ENCODE results near the gene ANKRD44. TPM values are rescaled to one million over a fixed set of nuclear protein-coding genes. Genes with fewer than 3 reads are reported as not detected.

ANKRD44 gene
- total RNA-seq, 1 experiment from 2014 or later = 10.3 TPM

- DNase-seq (ENCODE audit: low read depth) = no peak
These were observed 72.6 kb downstream of the ANKRD44 start for GRCh38 chr2:197238043-197238365.

DNA sequence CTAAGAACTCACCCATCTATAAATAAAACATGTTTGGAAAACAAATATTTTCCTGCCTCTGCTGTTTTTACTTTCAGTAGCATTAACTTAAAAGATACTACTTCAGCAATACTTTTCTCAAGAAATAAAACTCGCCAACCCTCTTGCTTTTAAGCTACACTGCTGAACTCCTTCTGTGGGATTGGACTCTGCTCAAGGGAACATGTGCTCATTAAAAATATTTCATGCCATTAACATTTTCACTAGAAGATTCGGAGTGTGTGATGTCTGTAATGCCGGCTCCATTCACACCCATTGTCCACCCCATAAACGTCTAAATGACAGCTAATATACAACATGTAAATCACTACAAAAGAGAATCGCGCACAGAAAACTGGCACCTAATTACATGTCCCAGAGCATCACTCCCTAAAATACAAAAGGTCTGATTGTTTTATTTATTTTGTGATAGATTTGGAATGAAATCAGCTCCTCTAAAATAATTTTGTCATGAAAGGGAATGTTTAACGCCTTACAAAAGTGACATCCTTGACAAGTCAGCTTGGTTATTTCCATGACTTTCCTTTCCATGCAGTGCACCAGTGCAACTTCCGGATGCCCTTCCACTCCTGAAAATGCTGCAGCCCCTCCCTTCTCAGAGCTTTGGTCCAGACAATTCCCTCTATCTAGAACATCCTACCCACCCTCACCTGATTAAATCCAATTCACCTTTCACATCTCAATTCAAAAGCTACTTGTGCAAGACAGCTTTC is 73.1 kb downstream of the ANKRD44 start:
- DNase-seq (ENCODE audit: low read depth) = no peak

- DNase-seq (ENCODE audit: low read depth) = no peak
These were observed 73.8 kb downstream of the ANKRD44 start for GRCh38 chr2:197236816-197237215.

DNA sequence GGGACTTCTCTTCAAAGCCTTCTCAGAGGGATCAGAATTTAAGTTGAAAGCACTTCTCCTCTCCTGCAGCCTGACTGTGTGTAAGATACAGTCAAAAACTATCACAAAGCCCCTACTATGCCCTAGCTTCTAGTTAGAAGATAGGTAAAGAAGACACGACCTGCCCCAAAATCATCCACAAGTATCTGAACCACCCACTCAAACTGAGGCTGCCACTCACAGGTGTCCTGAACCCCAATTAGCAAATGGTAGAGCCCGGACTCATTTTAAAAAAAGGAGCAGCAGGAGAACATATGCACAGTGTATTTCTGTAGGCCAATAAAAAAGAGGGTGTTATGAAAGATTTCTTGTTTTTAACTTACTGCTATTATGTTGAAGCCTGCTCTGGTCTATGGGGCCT is 74.4 kb downstream of the ANKRD44 start:
- DNase-seq (ENCODE audit: low read depth) = no peak

DNA sequence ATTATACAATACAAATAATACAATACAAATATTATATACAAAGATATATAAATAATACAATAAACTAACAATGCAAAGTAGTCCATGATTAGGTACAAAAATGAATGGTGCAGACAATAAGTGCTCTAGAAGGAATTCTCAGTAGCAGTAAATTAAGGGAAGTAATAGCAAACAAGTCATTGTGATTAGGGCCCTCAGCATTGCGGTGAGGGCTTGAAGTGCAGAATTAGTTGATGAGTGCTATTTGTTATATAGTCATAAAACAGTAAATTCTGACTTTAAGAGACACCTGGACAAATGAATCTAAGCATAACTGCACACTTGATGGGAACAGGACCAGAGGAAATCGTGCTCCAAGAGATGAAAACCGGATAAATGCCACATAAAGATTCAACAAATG is 74.9 kb downstream of the ANKRD44 start:
- DNase-seq (ENCODE audit: low read depth) = no peak

DNA sequence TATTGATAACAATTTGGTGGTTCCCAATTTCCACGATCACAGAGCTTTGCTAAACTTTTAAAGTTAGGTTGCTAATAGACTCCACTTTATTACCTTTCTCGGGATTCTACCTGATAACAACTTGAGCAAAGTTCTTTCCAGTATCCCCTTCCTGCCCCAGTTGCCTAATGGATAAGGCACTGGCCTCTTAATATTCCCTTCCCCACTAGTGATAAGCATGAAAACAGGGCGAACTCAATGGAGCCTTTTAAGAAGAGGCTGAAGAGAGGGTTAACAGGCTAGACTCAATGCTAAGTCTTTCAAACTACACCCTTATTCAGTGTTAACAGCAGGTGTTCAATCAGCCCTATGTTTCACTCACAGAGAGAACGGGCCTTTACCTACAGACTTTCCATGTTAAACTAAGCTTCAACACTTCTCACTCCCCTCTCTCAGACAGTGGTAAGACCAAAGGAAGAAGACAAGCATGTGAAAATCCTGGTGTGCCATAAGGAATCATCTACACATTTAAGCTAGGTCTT is 75.8 kb downstream of the ANKRD44 start:
- no peak for DNase-seq (ENCODE audit: low read depth)

DNA sequence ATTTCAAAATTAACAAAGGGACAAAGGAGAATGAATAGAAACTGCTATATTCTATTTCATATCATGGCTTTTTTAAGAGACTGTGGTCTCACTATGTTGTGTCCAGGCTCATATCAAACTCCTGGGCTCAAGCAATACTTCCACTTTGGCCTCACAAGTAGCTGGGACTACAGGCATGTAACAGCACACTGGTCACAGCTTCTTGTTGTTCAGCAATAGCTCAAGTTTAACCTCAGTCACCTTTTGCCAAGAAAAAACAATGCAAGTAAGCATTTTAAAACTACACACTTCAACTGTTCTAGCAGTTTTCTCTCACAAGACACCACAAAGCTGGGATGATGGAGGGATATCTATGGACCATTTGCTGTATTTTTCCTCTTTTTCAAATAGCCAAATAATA is 77.1 kb downstream of the ANKRD44 start:
- DNase-seq (ENCODE audit: low read depth) = no peak

- DNase-seq (ENCODE audit: low read depth) = no peak
These were observed 78.6 kb downstream of the ANKRD44 start for GRCh38 chr2:197232010-197232409.

GRCh38 chr2:197229509-197230443 is 80.8 kb downstream of the ANKRD44 start:
- DNase-seq (ENCODE audit: low read depth) = peak; percentile 76

DNA sequence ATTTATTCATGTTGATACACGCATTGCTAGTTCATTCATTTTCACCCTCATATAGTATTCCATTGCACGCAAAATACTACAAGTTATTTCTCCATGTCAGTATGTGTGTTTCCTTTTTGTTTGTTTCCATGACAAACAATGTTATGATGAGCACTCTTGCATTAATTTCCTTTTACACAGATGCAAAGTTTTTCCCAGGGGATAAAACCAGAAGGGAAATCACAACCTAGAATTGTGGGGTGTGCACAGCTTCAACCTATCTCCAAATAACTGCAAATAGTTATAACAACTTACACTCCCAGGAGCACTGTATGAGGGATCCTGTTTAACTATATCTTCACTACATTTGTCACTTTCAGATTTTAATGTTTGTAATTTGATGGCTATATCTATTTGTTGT is 87.1 kb downstream of the ANKRD44 start:
- no peak for DNase-seq (ENCODE audit: low read depth)

GRCh38 chr2:197219636-197220035 is 90.9 kb downstream of the ANKRD44 start:
- no peak for DNase-seq (ENCODE audit: low read depth)

DNA sequence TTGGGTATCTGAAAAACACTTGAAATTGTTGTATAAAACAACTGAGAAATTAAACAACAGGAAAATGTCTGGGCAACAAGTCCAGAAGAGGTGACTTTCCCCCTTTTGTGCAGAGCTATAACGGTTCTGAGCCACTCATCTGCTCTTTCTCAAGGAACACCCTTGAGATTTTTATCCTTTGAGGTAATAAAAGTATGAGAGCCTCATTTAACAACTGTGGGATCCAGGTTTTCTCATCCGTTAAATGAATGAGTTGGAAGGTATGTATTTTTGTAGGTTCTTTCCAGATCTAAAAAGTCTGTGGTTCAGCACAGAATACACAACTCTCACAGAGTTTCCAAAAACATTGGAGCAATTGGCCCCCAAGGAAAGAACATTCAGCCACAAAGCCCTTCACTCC is 93.0 kb downstream of the ANKRD44 start:
- no peak for DNase-seq (ENCODE audit: low read depth)

DNA sequence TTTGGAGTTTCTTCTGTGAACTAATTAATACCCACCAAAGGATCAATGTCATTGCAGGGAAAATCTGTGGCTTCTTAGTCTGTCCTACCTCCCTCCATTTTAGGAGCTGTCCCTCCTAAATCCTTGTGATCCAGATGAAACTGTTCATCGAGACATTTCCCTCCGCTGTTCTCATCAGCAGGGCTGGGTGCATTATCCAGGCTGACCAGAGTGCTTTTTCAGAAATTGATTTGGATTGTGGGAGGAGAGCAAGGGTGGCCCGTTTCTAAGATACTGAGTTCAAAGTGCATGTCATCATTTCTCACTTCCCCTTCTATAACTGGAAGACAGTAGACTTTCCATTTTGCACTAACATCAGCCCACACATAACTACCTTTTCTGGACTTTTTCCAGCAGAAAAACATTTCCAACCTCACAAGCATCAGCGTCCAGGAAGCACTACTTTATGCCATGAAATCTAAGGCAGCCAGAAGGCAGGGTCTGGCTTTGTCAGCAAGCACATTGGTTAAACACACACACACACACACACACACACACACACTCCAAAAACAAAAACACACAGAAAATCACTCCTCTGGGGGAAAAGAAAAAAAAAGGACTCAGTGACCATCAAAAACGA is 94.1 kb downstream of the ANKRD44 start:
- no peak for DNase-seq (ENCODE audit: low read depth)

DNA sequence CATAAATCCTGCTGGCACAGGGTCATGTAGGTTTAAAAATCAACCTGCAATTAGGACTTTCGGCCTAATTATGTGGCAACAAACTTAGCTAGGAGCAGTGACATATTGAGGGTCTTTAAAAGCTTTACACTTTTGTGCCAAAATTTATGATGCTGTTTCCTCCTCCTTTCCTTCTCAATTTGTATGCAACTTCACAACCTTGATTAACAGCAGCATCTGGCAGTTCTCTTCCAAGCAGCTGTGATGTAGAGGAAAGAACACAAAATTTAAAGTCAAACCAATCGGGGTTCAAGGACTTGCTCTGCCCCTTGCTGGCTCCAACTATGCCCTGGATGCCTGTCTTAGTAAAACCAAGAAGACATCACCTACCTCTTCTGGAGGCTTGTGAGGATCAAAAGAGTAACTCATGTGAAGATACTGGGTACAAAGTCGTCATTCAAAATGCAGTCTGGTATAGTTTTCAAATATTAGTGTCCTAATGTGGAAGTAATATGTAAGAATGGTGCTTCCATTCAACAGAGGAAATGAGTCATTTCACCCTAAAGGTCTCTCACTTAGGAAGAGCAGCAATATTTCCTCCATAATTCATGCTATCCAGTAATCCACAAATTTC is 94.7 kb downstream of the ANKRD44 start:
- peak; percentile 22 for DNase-seq (ENCODE audit: low read depth)

DNA sequence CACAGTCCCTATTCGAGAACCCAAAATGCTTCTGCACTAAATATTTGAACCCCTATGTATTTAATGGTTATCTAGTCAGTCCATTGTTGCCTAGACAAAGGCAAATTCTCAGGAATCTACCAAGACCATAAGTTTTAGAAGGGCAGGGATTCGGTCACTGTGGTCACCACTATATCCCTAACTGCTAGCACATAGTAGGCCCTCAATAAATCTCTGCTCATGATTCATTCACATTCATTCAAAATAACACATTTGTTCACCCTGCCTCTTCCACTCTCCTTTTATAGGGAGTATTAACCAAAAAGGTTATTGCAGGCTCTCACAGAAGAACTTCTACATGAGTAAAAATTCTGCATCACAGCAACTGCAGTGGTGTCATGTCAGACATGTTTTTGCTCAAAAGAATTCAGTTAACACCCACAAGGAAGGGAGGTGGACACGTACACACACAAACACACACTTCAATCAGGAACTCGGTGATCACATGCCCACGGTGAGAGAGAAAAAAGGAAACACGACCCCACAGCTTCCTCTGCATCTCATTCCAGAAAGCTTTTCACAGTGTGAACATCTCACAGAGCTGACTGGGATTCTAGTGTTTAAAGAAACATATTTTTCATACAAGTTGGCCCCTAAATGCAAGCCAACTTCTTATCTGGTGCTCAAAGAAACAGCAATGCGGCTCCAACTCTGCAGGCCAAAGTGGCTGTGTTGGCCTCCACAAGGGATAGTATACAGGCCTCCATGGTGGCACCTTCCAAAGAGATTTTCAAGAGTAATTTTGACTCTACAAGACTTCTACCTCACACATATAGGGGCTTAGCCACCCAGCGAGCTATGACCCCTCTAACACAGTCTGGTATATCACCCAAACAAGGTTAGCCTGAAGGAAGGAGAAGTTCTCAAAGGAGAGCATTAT is 98.0 kb downstream of the ANKRD44 start:
- no peak for DNase-seq (ENCODE audit: low read depth)

DNA sequence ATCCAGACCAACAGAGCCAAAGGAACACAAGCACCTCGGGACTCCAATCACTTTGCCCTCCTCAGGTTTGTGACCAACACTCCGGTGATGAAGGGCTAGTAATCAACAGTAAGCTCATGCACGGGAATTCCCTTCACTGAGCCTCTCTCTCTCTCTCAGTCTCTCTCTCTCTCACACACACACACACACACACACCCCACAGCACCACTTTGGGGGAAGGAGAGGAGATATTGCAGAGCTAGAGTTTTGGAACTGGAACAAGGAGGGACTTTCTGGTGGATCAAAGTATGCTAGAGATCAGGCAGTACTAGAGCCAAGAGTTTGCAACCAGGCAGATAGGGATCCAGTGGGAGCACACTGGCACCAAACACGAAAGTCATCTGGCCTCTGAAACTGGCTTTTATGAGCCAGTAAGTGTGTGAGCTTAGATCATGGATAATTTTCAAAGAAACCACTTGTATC is 98.7 kb downstream of the ANKRD44 start:
- DNase-seq (ENCODE audit: low read depth) = no peak

GRCh38 chr2:197210430-197210829 is 100.2 kb downstream of the ANKRD44 start:
- DNase-seq (ENCODE audit: low read depth) = no peak

- peak; percentile 73 for DNase-seq (ENCODE audit: low read depth)
These were observed 100.7 kb downstream of the ANKRD44 start for GRCh38 chr2:197209742-197210408.

- DNase-seq (ENCODE audit: low read depth) = no peak
These were observed 101.3 kb downstream of the ANKRD44 start for GRCh38 chr2:197209246-197209645.

- peak; percentile 14 for DNase-seq (ENCODE audit: low read depth)
These were observed 101.7 kb downstream of the ANKRD44 start for GRCh38 chr2:197208841-197209240.
